COR-L47 (cell line): Measurements from ENCODE around the gene PKD2.
"Not testable (repeated sequence)": the region's sequence is repeated elsewhere in the genome, so short reads cannot be mapped to it uniquely, and the experiment has no call there.

ENCODE experiments used
- DNase-seq: peaks from one replicate; lab custom pipeline; 2025; lab: John Stamatoyannopoulos, UW

The PKD2 gene

GRCh38 chr4:88115587-88115986, 108.2 kb downstream of the PKD2 start:
- DNase-seq = no peak

GRCh38 chr4:88119943-88120342, 112.5 kb downstream of the PKD2 start:
- no peak for DNase-seq

GRCh38 chr4:88122260-88122659, 114.8 kb downstream of the PKD2 start:
- not testable (repeated sequence) for DNase-seq
